HG02981 (cell line): ENCODE data around the gene WNT5B.

Experiments
- ATAC-seq: cut with Tn5 transposase; IDR thresholded peaks from one replicate; pipeline ENCODE4 v1.9.1; 2021; ENCODE audit warnings: mild to moderate bottlenecking, moderate library complexity; ENCODE audit not compliant: unreplicated experiment

The WNT5B gene

DNA sequence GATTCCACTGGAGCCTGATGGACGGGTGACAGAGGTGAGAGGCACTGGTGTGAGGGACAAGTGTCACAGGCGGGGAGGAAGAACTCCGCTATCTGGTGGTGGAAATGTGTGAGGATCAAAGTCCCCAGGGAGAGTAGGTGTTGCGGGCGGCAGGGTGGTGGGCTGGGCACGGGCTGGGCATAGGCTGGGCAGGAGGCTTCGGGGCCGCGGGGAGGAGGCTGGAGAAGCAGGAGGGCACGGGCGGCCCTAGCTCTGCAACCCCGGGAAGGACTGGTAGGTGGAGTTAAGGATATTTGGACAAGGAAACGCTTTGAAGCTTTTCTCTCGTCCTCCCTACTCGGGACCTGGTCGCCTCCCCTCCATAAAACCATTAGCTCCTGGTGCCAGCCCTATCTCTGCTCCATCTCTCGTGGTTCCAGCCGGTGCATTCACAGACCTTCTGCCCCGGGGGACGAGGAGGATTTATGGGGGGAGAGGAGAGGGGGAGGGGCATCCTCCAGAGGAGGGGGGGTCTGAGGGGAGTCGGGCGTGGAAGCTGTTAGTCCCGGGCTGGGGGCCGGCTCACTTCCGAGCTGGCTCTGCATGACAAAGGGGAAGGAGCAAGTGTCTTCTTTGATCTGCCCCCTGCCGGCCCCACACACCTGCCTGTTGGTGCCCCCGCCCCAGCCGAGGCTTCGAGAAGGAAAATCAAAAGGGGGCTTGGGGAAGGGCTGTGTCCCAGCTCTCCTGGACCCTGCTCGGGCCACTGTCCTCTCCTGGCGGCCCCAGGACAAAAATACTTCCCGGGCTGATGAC, 504 bp downstream of the WNT5B start:
- no peak for ATAC-seq

- ATAC-seq = no peak
These were observed 1.2 kb downstream of the WNT5B start for GRCh38 chr12:1630133-1630826.

- ATAC-seq = no peak
These were observed 2.0 kb downstream of the WNT5B start for GRCh38 chr12:1630827-1631591.

GRCh38 chr12:1632702-1633101, 3.7 kb downstream of the WNT5B start:
- ATAC-seq = no peak

DNA sequence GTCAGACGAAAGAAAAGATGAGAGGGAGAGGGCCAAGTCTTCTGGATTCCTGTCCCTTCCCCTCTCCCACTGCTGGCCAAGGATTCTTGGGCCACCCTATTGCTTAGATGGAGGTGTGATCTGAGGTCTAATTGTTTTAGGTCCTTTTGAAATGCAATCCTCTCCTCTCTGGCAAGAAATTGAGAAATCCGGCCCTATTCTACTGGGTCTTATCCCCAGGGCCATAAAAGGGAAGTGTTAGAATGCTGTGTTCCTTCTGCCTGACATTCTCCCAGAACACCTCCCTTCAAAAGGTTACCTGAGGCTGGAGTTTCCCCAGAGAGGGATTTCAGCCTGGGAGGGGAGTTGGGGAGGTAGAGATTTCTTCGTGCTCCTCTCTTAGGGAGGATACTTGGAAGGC, 4.4 kb downstream of the WNT5B start:
- ATAC-seq = no peak

DNA sequence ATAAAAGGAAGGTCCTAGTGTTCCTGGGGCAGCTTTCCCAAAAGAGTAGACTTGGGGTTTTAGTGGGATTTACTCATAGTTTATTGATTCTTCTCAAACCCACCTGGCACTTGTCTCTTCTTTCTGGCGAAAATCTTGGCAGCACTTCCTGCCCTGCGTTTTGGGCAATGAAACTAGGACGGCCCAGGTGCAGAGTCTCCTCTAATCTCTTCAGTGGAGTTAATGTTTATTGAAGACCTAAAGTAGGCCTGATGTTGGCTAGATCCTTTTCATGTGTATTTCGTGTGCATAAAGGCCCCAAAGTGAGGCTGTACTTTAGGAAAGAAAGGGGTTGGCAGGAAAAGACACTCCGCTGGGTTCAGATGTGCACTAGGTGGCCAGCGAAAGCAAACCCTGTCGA, 5.1 kb downstream of the WNT5B start:
- ATAC-seq = no peak

DNA sequence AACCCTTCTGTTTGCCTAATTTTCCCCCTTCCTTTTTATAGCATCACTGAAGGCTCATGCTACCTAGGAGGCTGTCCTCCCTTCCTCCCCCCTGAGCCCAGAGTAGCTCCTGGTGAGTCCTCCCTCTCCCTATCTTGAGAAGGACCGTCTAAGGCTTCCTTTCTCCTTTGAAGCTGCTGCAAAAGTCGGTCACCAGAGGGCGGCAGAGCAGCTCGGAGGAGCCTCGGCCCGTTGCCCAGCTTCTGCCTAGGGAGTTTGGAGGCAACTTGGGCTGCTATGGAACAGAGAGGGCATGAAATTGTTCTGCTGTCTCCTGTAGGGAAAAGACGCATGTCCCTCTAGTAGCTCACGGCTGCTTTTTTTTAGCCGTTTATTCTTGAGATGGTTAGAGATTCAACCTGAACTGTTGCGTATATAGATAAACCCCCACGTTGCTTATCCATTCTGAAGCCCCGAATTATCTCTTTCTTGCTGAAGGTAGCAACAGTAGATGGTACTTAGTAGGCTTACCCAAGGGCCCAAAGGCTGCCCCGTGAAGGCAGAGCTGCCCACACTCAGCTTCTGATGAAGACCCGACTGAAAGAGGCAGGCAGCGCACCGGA, 5.7 kb downstream of the WNT5B start:
- no peak for ATAC-seq

- no peak for ATAC-seq
These were observed 6.5 kb downstream of the WNT5B start for GRCh38 chr12:1635301-1636095.

DNA sequence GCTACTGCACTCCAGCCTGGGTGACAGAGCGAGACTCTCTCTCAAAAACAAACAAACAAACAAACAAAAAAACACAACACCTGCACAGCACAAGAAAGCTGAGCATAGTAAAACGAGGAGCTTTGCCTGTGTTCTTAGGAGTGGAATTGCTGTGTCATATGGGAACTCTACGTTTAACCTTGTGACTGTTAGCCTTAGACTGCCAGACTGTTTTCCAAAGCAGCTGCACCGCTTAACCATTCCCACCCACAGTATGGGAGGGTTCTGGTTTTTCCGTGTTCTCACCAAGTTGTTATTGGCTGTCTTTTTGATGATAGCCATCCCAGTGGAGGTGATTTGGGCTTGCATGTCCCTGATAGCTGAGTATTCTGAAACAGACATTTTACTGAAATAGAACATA, 9.2 kb downstream of the WNT5B start:
- no peak for ATAC-seq

GRCh38 chr12:1639538-1639937, 10.5 kb downstream of the WNT5B start:
- no peak for ATAC-seq

GRCh38 chr12:1640328-1641234, 11.6 kb downstream of the WNT5B start:
- no peak for ATAC-seq

GRCh38 chr12:1642513-1642912, 13.5 kb downstream of the WNT5B start:
- ATAC-seq = no peak

DNA sequence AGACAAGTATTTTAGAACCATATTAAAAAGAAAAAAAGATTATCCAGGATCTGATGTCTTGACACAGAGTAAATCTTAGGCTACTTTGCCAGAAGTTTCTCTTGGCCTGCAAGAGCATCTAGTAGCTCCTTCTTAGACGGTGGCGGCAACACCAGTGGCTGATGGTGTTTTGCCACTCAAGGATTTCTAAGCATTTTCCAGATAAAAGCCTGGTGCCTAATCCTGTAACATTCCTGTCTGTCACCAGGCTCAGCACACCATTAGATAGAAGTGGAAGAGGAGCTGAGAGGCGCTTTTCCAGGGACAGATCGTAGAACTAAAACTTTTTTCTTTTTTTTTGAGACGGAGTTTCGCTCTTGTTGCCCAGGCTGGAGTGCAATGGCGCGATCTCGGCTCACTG, 14.0 kb downstream of the WNT5B start:
- no peak for ATAC-seq

DNA sequence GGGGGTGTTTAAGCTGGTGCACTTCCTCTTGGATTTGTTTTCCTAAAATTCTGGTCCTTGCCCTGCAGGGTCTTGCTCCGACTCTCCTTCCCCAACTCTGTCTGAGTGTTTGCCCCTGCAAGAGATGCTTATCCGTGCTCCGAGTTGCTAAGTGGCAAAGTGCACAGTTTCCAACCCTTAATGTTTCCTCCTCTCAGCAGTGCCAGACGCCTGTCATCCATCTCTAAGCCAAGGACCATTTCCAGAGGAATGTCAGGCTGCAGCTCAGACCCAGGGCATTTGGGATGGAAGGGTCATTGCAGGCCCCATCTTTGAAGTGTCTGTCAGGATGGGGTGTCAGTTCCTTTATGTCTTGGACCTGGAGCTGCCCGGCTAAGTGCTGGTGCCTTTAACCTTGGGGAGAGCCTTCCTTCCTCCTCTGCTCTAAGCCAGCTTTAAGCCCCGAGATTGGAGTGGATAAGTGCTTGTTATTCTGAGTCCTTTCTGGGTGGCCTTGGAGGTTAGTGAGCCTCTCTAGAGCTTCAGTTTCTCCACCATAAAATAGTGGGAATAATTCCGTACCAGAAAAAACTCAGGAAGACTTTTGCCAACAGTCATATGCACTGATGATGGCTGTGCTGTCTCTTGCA, 15.0 kb downstream of the WNT5B start:
- no peak for ATAC-seq

DNA sequence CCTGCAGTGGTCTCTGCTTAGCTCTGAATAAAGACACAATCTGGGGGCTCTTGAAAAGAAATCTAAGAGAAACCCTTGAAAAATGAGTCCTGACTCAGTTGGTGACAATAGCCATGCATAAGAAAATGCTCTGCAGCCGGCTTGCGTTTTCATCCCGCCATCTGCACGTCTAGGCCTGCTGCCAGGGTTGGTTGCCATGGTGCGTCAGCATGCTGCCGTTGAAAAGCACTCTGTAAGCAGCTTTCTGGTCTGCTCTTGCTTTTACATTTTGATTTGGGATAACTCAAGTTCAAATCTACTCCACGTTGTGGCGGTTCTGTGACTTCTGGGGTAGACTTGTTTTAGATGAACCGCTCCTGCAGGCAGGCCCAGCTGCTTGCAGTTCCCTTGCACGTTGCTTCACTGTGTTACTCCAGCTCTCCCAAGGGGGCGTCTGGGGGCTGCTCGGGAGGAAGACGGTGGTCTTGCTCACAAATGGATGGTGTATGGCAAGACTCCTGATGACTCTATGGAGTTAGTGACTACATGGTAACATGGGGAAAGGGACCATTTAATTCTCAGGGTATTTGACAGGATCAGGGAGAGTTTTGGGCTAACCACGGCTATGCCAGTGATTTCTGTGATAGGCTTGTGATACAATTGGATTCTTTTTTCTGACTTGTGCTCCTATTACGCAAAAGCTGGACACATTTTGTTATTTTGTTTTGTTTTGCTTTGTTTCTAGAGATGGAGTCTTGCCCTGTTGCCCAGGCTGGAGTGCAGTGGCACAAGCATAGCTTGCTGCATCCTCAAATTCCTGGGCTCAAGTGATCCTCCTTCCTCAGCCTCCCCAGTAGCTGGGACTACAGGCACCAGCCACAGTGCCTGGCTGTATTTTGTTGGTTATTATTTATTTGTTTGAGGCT, 15.8 kb downstream of the WNT5B start:
- ATAC-seq = no peak

DNA sequence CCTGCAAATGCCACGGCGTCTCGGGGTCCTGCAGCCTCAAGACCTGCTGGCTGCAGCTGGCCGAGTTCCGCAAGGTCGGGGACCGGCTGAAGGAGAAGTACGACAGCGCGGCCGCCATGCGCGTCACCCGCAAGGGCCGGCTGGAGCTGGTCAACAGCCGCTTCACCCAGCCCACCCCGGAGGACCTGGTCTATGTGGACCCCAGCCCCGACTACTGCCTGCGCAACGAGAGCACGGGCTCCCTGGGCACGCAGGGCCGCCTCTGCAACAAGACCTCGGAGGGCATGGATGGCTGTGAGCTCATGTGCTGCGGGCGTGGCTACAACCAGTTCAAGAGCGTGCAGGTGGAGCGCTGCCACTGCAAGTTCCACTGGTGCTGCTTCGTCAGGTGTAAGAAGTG, 16.8 kb downstream of the WNT5B start:
- ATAC-seq = no peak

DNA sequence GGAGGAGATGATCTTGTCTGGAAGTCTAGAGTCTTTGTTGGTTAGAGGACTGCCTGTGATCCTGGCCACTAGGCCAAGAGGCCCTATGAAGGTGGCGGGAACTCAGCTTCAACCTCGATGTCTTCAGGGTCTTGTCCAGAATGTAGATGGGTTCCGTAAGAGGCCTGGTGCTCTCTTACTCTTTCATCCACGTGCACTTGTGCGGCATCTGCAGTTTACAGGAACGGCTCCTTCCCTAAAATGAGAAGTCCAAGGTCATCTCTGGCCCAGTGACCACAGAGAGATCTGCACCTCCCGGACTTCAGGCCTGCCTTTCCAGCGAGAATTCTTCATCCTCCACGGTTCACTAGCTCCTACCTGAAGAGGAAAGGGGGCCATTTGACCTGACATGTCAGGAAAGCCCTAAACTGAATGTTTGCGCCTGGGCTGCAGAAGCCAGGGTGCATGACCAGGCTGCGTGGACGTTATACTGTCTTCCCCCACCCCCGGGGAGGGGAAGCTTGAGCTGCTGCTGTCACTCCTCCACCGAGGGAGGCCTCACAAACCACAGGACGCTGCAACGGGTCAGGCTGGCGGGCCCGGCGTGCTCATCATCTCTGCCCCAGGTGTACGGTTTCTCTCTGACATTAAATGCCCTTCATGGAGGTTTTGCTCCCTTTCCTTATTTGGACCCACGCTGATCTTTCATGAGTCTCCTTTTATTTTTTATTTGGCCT, 17.7 kb downstream of the WNT5B start:
- no peak for ATAC-seq
